GM18951 (cell line): ENCODE results near the gene ANKRD39.

Source experiments
- POLR2A ChIP-seq: IDR thresholded peaks from 4 replicates; pipeline ENCODE4 v1.6.1; 2011; ENCODE audit warnings: mild to moderate bottlenecking; ENCODE audit not compliant: insufficient read length, insufficient read depth; ENCODE audit errors: extremely low read depth
- in situ Hi-C: fragments of 300-500 bp; cut with MboI; formaldehyde crosslinking; loops from one replicate; pipeline ENCODE4 v1.12.0; 2022; ENCODE audit warnings: low sequenced_read_pairs, mixed read lengths, inconsistent platforms; ENCODE audit not compliant: unreplicated experiment

ANKRD39 gene

DNA sequence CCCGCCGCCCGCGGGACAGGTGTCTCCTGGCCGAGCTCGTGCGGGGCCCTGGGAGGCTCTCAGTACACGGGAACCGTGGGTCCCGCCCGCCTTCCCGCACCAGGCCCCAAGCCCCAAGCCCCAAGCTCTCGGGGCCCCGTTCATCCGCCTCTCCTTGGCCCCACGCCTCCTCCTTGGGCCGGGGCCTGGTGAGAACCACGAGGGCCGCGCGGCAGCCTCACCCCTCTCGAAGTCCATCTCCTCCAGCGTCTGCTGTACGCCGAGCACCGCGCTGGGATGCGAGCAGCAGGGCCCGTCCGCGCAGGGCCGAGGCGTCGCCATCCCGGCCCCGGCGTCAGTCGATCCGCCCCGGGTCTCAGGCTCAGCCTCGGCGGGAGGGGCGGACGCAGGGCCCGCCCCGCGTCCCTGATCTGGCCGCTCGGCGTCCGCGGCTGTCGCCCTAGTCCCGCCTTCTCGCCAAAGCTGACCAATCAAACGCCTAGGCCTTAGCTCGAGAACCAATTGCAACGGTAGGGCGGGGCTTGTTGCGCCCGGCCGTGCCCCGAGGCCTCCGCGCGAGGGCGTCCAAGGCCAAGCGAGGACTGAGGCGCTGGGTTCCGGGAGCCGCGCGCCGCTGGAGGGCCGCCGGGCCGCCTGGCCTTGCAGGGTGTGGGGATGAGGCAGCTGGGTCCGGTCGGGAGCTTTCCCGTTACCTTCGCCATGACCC is at the start of gene ANKRD39:
TSS of gene ANKRD39 (minus strand) at position 350 of the 706 bp plus-strand sequence. CDS start at position 321, 29 bp downstream.
- in situ Hi-C loops = no loop called here
- peak; percentile 94 for TF ChIP-seq POLR2A

- TF ChIP-seq POLR2A = no peak
- in situ Hi-C loops = no loop called here
Observed at GRCh38 chr2:96906729-96907114, 48.9 kb upstream of the ANKRD39 start.

DNA sequence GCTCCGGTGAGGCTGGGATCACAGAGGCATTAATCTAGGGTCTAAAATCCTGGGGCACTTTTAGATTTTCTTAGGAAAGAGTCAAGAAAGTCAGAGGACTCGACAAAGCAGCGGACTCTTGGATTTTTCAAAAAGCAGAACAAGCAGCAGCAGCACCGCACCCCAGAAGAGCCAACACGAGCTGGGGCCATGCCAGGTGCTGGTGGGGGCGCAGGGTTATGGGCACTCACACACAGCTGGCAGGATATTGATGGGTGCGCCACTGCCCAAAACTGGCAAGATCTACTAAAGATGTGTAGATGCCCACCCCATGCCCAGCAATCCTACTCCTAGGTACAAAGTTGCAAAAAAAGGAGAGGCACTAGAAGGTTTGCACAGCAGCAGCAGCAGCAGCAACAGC is 46.0 kb upstream of the ANKRD39 start:
- no peak for TF ChIP-seq POLR2A
- in situ Hi-C loops = no loop called here

- TF ChIP-seq POLR2A = no peak
- in situ Hi-C loops = no loop called here
Observed at GRCh38 chr2:96903318-96903717, 45.5 kb upstream of the ANKRD39 start.

DNA sequence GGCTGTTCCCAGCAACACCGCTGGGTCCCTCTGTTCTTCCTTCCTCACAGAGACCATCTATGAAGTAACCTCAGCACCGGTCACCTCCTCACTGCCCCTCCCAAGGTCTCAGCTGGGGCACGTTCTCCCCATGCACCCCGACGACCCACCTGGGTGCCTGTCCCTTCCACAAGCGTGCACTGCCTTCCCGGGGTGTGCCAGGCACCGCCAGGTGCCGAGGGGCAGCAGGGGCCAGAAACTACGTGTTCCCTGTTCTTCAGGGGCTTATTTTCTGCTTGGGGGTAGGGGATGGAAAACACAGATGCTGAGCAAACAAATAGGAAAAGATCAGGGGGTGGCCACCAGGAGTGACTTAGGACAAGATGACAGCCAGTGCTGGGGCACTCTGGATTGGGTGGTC is 42.4 kb upstream of the ANKRD39 start:
- in situ Hi-C loops = no loop called here

DNA sequence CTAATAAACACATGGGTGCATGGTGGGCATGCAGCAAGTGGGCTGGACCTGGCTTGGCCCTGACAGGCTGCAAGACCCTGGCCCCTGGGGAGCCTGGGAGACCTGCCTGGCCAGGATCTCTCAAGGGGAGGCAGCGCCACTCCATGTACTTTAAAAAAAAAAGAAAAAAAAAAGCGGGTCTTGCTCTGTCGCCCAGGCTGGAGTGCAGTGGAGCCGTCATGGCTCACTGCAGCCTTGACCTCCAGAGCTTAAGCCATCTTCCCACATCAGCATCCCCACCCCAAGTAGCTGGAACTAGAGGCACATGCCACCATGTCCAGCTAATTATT is 41.6 kb upstream of the ANKRD39 start:
- in situ Hi-C loops = no loop called here
- TF ChIP-seq POLR2A = no peak

More for the DNA sequence above, 42.4 kb upstream of the ANKRD39 start:
- no peak for TF ChIP-seq POLR2A

GRCh38 chr2:96898641-96899412 is 41.0 kb upstream of the ANKRD39 start:
- TF ChIP-seq POLR2A = no peak
- in situ Hi-C loops = no loop called here

DNA sequence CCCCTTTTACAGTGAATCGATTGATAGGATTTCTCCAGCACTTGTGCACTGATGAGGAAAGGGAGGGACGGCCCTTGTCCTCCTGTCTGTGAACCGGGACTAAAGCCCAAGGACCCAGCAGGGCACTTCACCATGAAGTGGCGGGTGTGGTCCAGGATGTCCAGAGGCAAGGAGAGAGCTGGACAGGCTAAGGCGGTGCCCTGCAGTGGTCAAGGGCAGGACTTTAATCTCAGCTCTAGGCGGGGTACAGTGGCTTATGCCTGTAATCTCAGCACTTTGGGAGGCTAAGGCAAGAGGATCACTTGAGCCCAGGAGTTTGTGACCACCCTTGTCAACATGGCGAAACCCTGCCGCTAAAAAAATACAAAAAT is 40.3 kb upstream of the ANKRD39 start:
- in situ Hi-C loops = no loop called here
- TF ChIP-seq POLR2A = no peak

DNA sequence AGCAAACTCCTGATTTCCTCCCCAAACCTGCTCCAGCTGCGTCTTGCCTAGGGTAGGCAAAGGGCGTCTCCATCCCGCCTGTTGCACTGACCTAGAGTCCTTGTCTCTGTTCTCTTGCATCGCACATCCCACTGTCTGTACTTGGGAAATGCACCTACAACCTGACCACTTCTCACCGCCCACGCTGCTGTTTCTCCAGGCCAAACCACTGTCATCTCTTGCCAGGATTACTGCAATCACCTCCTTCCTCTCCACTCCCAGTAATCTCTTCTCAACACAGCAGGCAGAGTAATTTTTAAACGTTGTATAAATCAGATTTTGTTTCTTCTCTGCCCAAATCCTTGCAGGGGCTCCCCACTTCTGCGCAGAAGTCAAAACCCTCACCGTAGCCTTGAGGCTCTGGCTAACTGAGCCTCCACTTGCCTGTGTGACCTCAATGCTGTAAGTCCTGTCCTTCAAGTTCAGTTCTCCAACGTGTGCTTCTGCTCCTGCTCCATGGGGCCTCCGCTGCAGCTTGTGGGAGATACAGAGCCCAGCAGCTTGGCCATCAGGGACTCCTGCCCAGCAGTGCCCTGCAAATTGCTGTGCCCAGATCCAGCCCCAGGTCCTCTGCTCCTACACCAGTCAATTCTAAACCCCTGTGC is 39.8 kb upstream of the ANKRD39 start:
- no peak for TF ChIP-seq POLR2A
- in situ Hi-C loops = no loop called here

GRCh38 chr2:96895746-96896651 is 38.2 kb upstream of the ANKRD39 start:
- TF ChIP-seq POLR2A = no peak
- in situ Hi-C loops = no loop called here

DNA sequence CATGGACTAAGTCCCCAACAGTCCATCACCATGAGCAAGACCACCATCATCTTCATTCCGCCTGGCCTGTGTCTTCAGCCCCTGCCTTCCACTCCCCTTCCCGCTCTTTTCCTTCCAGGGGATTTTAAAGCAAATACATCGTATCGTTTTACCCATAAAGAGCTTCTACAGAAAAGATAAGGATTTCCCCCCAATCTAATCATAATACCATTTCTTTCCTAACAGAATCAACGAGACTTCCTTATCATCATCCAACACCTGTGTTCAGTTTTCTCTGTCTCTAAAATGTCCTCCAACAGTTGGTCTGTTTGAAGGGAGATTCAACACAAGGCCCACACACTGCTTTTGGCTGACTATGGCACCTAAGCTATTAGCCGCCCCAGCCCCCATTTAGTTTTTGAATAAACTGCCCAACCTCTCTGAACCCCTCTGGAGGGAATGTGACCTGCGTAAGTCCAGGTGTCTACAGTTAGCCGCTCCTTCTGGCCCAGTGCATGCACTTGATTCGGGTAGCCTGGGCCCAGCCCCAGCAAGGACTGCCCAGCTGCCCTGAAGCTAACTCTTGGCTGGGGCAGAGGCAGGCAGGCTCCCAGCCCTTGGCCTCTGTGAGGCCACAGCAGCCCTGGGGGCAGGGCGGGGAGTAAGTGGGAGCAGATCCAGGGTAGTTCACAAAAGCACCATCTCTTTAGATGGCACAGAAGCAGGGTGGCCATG is 37.4 kb upstream of the ANKRD39 start:
- TF ChIP-seq POLR2A = no peak
- in situ Hi-C loops = no loop called here

DNA sequence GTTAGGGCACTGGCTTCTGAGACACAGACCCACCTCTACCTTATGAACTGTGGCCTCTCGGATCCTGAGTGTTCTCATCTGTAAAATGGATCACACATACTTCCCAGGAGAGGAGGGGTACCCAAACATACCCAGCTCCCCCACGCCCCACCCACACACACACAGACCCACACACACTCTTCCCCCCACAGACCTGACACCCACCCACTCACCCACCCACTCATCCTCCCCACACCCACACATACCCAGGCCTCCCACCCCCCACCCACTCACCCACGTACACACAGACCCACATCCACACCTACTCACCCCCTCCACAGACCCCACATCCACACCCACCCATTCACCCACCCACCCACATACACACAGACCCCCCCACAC is 36.3 kb upstream of the ANKRD39 start:
- in situ Hi-C loops = no loop called here
- no peak for TF ChIP-seq POLR2A

- in situ Hi-C loops = no loop called here
Observed at GRCh38 chr2:96893289-96894150, 35.7 kb upstream of the ANKRD39 start.

More at GRCh38 chr2:96893289-96894150, 35.7 kb upstream of the ANKRD39 start:
- no peak for TF ChIP-seq POLR2A
